ENCODE data around the gene EVX2.

EVX2 gene

DNA sequence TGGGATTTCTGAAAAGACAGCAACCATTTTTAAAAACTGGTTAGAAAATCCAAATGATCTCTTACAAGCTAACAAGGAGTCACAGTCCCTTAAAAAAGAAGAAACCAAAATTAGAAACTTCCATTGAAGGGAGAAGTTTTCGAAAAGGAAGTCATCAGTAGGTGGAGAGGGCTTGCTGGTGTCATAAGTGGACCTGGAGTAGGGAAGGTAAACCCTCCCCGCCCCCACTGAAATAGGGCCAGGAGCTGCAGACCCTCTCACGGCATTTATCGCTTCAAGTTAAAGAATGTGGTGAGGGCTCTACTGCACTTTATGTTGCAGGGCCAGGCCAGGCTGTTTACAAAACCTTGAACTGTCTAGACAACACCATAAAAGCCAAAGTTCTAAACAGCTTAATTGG lies 26.2 kb upstream of the EVX2 start:
- in situ Hi-C loops (cut with HindIII; ENCODE audit: low sequenced_read_pairs), result no loop called here

DNA sequence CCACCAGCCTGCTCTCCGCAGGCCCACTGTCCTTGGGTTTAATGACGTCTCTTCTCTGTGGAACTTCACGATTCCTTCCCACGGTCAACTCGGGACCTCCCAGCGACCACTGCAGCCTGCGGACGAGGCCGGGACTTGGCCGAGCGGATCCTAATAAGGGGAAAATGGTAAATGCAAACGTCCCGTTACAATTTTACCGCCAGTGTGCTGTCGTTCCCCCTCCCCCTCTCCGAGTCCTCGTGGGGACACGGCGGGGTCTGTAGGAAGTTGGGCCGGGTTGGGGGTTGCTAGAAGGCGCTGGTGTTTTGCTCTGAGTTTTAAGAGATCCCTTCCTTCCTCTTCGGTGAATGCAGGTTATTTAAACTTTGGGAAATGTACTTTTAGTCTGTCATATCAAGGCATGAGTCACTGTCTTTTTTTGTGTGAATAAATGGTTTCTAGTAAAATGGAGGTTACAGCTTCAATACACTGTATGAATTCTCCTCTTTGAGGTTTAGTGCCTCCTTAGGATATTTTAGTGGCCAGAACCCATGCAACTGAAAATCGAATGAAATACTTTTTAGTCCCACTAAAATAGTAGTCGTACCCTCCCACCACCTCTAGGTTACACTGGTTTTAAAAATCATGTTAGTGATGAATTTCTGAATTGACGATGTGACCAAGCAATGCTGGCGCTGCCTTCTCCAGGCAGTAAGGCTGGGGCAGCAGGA lies 25.6 kb upstream of the EVX2 start:
- in situ Hi-C loops (cut with HindIII; ENCODE audit: low sequenced_read_pairs), result no loop called here

DNA sequence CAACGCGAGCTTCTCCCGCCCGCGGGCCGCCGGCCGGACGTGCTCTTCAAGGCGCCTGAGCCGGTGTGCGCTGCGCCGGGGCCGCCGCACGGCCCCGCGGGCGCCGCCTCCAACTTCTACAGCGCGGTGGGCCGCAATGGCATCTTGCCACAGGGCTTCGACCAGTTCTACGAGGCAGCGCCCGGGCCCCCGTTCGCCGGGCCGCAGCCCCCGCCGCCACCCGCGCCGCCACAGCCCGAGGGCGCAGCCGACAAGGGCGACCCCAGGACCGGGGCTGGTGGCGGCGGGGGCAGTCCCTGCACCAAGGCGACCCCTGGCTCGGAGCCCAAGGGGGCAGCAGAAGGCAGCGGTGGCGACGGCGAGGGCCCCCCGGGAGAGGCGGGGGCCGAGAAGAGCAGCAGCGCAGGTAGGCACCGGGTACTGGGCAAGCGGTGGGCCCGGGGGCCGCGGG lies 24.0 kb upstream of the EVX2 start:
- in situ Hi-C loops (cut with HindIII; ENCODE audit: low sequenced_read_pairs), result no loop called here

DNA sequence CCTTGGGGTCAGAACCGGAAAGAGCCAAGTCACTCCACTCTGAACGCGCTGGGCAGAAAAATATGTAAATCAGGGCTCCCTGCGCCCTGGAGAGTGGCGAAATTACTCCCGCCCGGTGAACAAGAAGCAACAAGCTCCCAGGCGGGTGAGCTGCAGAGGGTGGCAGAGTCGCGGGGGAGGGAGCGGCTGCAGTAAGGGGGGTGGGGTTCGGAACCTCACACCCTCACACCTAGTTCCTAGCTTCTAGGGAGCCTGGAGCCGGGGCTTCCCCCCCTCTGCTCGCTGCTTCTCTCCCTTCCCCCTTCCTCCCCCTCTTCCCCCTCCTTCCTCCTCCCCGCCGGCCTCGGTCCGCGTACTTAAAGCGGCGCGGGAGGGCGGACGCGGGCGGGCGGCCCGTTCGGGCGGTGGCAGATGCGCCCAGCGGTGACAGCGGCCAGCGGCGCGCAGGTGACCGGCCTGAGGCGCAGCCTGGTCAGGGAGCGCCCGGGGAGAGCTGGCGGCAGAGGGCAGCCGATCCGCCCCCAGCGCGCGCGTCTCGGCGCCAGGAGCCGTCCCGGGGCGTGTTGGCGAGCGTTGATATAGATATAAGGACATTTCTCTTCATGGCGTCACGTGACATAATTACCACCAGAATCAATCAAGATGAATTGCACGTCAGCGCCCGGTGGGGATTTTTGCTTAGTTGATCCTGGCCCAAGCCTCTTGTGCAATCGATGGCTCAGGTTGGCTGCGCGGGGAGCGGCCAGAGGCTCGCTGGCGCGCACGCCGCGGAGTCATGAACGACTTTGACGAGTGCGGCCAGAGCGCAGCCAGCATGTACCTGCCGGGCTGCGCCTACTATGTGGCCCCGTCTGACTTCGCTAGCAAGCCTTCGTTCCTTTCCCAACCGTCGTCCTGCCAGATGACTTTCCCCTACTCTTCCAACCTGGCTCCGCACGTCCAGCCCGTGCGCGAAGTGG lies 23.1 kb upstream of the EVX2 start, which contains the start of gene HOXD11:
Gene HOXD11, plus strand, starts transcription at position 700 of the 959 bp plus-strand sequence. Its CDS starts 76 bp downstream, at position 776.
- in situ Hi-C loops (cut with HindIII; ENCODE audit: low sequenced_read_pairs), result no loop called here

DNA sequence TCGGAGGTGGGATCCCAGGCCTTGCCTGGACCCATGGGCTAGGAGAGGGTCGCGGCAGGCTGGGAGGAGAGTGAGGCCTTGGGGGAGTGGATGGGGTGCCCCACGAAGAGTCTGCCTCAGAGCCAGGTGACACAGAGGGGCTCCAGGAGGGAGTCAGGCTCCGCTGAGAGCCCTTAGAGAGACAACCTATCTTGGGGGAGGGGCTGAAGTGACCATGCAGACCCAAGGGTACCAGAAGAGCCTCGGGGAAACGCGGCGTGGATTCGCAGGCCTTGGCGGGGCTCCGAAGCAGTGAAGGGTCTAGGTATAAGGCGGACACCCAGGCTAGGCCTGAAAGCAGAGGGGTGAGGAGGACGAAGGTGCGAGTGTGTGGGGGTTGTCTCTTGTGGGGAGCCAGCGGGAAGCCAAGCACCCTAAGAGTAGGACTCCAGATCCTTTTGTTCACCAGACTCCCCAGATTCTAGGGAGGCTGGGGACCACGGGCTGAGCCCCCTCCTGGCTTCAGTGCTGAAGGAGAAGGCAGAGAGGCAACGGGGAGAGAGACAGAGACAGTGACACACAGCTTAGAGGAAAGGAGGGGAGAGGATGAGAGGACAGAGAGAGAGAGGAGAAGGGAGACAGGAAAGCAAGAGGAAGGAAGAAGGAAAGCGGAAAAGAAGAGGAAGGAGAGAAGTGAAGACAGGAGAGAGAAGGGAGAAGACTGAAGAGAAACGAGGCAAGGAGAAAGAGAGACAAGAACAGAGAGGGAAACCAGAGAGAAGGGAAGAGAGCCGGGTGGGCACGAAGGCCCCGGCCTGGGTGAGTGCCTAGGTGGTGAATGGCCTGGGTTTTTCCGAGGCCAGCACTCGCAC lies 22.2 kb upstream of the EVX2 start:
- in situ Hi-C loops (cut with HindIII; ENCODE audit: low sequenced_read_pairs), result no loop called here

DNA sequence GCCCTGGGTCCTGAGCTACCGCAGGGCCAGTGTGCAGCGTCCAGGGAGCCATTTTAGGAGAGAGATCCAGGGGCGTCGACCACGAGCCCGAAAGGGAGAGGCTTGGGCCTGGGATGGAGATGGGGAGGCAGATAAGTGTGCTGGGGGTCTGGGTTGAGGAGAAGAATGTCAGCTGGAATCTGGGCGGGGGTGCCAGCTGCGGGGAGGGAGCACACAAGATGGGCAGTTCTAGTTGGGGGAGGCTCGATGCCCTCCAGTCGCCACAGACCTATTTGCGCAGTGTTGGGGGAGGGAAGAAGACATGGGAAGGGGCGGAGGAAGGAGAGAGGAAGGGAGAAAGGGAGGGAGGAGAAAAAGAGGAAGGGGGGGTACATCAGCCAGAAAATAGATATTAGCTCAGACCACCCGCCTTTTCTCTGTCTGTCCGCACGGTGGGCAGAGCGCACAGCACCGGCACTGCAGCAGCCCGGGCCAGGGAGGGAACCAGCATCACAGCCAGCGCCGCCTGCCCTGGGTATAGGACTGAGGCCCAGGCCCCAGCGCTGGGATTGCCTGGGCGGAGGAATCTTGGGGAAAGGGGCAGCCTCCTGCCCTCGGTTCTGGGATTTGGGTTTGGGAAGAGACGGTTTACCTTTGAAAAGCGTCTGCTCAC lies 21.4 kb upstream of the EVX2 start:
- in situ Hi-C loops (cut with HindIII; ENCODE audit: low sequenced_read_pairs), result no loop called here

DNA sequence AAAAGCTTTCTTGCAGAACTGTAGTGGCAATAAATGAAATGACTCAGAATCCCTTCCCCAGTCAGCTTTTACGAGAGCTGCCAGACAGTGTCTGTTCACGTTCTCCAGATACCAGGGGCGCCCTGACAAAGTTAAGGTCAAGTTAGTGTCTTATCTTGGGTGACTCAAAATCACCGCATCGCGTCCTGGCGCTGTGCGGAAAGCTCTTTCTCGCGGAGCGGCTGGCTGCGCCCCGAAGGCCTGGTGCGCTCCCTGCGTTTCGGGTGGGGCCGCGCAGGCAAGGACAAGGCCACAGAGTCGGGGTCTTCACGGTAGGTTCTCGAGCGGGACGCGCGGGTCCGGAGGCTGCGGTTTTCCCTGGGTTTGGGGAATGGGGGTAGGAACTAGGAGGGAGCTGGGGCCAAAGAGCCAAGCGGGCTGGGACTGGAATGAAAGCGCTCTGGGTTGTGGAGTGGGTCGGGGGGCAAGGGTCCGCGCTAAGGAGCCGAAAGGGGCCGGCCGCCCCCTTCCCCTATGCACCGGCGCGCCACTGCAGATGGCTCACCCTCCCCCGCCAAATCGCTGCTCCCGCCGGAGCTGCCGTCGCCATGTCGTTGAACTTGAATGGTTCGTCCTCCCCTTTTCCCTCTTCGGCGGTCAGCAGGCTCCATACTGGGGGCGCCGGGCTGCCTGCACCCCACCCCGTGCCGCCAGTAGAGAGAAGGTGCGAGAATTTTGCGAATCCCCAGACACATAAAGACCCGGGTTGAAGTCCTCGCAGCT lies 20.7 kb upstream of the EVX2 start:
- in situ Hi-C loops (cut with HindIII; ENCODE audit: low sequenced_read_pairs), result no loop called here

DNA sequence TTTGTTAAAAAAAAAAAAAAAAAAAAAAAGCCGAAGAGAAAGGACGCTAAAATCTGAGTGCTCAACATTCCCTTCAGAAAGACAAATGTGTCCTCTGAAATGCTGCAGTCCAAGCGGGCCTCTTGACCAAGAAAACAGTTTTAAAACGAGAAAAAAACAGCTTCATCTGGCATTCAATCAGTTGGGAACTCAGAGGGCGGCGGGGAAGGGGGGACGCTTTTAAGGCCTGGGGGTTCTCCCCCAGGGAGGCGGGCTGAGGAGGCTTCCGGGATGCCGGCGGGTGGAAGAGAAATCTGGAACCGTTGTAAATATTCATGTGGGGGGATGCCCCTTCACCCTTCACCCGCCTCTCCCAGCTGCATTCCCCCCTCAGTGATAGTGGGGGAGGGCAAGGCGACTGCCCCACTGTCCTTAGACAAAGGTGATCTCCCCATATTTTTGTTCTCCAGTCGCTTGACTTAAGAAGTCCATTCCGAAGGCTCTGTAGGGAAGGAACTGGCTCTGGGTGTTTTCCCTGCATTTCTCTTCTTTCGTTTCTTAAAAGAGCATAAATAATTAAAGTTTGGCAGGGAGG lies 20.1 kb upstream of the EVX2 start:
- in situ Hi-C loops (cut with HindIII; ENCODE audit: low sequenced_read_pairs), result no loop called here

DNA sequence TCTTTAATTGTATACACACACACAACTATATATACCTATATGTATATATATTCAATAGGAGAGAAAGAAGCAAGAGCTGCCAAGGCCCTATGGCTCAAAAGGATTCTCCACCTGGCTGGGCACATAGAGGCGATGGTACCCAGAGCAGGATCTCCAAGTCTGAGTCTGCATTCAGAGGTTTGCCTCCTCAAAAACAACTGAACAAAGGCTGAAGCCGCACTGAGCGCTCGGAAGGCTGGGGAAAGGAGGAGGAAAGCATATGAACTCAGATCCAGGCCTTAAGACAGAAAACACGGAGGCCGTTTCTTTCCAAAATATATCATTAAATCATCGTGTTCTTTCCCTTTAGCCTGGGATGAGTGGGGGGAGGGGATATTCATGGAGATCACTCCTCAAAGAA lies 19.4 kb upstream of the EVX2 start:
- in situ Hi-C loops (cut with HindIII; ENCODE audit: low sequenced_read_pairs), result no loop called here

DNA sequence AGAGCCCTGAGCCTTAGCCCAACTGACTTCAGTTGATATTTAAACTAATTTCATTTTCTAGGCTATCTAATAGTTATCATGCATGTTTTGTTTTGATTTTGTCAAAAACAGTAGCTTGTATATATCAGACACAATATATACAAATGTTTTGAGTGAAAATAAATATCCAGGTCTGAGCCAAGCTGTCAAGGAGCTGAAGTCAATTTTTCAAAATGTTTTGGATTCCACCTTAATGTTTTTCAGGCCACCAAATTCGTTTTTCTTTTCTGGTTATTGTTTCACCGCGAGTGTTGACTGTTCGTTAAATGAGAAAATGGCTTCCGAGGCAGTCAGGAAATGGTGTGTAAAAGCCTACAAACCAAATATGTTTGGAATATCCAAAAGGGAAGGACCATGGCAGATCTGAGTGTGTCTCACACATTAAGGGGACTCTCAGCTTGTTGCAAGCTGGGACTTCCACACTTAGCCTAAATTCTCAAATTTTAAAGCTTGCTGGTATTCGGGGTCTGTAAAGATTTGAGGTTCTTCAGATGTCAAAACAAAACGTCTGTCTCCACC lies 18.6 kb upstream of the EVX2 start:
- in situ Hi-C loops (cut with HindIII; ENCODE audit: low sequenced_read_pairs), result no loop called here

DNA sequence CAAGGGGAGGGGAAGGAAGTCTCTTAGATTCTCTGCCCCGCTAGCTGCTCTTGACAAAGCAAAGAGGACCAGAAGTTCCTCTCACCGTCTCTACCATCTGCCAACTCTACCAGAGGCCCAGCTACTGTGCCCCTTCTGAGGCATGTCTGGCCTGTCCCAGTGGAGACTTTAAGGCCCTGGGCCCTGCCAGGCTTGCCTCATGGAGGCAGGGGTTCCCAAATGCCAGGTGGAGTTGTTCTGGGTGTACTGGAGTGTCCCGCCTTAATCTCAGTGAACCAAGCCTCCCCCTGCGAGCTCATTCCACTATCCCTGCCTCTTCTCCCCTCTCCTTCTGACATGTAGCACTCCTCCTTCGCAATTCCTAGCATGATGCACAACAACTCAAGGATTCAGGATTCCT lies 18.1 kb upstream of the EVX2 start:
- in situ Hi-C loops (cut with HindIII; ENCODE audit: low sequenced_read_pairs), result no loop called here

DNA sequence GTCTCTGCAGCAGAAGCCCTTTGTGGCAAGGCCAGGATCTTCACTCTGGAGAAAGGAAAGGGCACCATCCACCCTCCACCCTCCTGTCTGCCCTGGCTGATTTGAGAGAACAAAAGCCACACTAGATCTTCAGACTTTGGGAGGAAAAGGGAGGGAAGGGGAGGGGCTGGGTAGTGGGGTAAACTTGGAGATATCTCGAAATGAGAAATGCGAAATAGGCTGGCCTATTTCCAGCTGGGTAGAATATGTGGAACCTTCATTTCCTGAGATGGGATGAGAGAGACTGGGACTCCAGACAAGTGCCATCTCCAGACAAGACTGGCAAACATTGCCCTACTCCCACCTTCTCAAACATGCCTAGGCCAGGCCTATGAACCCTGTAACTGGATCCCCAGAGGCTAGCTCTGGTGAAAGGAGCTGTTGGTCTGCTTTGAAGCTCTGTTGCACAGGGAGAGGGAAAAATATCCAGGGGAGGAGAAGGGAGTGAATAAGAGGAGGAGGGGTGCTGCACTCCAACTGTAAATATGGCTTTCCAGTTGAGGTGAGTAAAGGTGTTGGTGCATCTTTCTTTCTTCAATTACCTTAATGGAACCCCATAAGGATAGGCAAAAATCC lies 17.6 kb upstream of the EVX2 start:
- in situ Hi-C loops (cut with HindIII; ENCODE audit: low sequenced_read_pairs), result no loop called here

DNA sequence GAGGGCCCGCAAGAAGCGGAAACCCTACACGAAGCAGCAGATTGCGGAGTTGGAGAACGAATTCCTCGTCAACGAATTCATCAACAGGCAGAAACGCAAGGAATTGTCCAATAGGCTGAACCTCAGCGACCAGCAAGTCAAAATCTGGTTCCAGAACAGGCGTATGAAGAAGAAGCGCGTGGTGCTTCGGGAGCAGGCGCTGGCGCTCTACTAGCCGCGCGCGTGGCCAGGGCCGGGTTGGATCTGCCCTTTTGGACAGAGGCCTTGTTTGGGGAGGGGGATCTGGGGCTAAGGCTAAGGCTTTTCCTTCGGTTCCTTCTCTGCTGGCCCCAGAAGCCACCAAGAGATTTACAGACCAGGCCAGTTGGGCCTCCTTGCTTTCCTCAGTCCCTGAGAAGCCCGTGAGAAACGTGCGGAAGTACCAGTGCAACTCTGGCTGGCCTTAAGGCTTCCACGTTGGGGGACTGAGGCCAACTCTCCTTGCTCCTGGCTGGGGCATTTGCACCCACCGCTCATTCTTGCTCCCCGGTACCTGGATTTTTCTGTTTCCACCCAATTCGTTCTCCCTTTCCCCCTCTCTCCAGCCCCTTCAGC lies 16.9 kb upstream of the EVX2 start:
- in situ Hi-C loops (cut with HindIII; ENCODE audit: low sequenced_read_pairs), result no loop called here

DNA sequence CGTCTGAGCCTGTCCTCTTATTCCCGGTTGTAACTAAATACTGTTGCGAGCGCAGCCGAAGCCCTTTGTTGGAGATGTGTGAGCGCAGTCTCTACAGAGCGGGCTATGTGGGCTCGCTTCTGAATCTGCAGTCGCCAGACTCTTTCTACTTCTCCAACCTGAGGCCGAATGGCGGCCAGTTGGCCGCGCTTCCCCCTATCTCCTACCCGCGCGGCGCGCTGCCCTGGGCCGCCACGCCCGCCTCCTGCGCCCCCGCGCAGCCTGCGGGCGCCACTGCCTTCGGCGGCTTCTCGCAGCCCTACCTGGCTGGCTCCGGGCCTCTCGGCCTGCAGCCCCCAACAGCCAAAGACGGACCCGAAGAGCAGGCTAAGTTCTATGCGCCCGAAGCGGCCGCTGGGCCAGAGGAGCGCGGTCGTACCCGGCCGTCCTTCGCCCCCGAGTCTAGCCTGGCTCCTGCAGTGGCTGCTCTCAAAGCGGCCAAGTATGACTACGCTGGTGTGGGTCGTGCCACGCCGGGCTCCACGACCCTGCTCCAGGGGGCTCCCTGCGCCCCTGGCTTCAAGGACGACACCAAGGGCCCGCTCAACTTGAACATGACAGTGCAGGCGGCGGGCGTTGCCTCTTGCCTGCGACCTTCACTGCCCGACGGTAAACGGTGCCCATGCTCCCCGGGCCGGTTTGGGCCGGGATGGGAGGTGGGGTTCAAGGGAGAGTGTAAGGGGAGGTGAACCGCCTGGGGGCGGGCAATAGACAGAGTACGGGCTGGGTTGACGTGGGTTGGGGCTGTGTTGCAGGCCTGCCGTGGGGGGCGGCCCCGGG lies 16.2 kb upstream of the EVX2 start, which contains the start of gene HOXD12:
Gene HOXD12, plus strand, starts transcription at position 68 of the 819 bp plus-strand sequence. Its CDS starts 7 bp downstream, at position 75.
- in situ Hi-C loops (cut with HindIII; ENCODE audit: low sequenced_read_pairs), result loop anchor here (10.0 kb wide), 1 partner anchor 725 kb away; no protein-coding TSS in a partner anchor

DNA sequence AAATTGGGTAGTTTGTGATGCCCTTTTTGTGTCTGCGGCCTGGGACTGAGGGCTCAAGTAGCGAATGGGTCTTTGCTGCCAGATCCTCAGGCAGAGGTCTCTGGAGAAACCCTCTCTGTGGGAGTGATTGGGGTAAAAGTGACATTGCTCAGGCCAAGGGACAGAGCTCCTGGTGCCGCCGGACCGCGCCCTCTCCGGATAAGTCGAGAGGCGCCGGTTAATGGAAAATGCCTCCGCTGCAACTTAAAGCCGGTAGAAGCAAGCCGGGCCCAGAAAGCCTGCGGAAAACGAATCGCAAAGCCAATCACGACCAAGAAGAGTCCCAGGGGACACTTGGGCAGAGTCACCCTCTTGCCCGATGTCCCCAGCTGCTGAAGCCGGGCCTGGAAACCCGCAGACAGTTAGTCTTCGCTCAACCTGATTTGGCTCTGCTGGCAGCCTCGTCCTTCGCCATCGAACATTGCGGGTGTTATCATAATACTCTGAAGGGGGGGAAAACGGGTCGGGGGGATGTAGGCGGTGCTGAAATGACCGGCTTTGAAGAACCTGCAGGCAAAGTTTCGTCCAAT lies 15.5 kb upstream of the EVX2 start:
- in situ Hi-C loops (cut with HindIII; ENCODE audit: low sequenced_read_pairs), result loop anchor here (10.0 kb wide), 1 partner anchor 724 kb away; no protein-coding TSS in a partner anchor

DNA sequence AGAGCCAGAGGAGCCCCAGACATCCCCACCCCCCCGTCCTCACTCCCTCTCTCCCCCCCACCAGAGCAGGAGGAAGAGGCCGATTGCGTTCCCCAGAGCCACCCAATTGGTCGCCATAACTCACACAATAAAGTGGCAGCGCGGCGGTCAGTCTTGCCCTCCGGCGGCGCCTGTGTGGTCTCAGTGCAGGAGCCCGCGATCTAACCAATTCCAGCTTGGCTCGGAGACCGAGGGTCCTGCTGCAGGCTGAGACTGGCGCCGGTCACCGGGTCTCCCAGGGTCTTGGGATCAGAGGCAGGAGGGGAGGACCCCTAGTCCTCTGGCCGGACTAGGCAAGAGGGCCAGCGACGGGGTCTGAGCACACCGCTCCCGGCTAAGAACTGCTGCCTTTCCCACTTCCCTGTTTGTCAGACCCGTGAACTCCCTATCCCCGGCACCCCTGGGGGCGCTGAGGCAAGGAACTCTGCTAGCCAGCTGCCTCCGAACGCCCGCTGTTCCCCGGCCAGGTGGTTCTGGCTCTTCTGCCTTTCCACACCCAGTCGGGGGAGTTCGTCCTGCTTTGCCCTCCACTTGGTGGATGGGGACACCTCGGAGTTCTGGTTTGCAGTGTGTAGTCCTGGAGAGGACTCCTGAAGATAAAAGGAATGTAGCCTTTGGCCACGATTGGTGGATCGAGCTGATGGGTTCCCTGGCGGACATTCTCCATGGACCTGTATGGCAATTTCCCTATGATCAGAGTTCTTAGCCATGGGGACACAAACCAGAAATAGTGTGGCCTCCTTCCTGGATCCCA lies 14.8 kb upstream of the EVX2 start:
- in situ Hi-C loops (cut with HindIII; ENCODE audit: low sequenced_read_pairs), result loop anchor here (10.0 kb wide), 1 partner anchor 724 kb away; no protein-coding TSS in a partner anchor
